Uterus (tissue), 2 donors: ENCODE data around the gene FBXO44.

Experiments used
- POLR2A ChIP-seq, 2 donors: fragments of 450-650 bp; IDR thresholded peaks; one replicate each; pipeline ENCODE4 v1.6.1; 2016; ENCODE audit warnings: antibody characterized with exemption in 2 of 2, mild to moderate bottlenecking in 1 of 2, moderate library complexity in 1 of 2
- TF ChIP-seq, protein P1 (sequence below), 4 experiments: fragments of 200-600 bp in 2 of 4; fragments of 450-650 bp in 2 of 4; sonication (generic) in 2 of 4; IDR thresholded peaks; one replicate each; pipeline ENCODE4 v1.5.1; 2016 to 2019; ENCODE audit warnings: antibody characterized with exemption in 4 of 4, mild to moderate bottlenecking in 2 of 4, moderate library complexity in 1 of 4

DNA sequence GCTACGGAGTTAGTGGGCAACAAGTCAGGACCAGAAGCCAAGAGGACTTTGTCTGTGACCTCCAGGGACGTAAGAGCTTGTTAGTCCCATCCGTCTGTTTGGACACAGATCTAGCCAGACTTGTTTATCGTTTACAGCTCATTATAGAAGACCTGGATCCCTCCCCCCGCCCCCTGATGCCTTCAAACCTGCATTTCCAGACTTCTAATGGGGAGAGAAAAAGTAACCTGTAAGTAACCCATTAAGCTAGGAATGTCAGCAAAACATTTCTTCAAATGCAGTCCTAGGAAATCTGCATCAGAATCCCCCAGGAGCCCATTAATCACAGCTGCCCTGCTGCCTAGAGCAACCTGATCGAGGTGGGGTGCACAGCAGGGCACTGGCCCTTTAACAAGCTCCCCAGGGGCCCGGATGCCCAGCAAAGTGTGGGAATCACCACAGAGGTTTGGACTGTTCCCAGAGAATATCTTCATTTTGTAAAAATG lies 27.7 kb downstream of the FBXO44 start:
- TF ChIP-seq, protein P1, sequence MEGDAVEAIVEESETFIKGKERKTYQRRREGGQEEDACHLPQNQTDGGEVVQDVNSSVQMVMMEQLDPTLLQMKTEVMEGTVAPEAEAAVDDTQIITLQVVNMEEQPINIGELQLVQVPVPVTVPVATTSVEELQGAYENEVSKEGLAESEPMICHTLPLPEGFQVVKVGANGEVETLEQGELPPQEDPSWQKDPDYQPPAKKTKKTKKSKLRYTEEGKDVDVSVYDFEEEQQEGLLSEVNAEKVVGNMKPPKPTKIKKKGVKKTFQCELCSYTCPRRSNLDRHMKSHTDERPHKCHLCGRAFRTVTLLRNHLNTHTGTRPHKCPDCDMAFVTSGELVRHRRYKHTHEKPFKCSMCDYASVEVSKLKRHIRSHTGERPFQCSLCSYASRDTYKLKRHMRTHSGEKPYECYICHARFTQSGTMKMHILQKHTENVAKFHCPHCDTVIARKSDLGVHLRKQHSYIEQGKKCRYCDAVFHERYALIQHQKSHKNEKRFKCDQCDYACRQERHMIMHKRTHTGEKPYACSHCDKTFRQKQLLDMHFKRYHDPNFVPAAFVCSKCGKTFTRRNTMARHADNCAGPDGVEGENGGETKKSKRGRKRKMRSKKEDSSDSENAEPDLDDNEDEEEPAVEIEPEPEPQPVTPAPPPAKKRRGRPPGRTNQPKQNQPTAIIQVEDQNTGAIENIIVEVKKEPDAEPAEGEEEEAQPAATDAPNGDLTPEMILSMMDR (IDR thresholded peaks at IDR 0.05) = no peak
- no peak for TF ChIP-seq POLR2A (IDR thresholded peaks at IDR 0.05)
